HG03575 (cell line): ENCODE measurements around the gene PCDHAC1.
"Not testable (repeated sequence)": the region's sequence is repeated elsewhere in the genome, so short reads cannot be mapped to it uniquely, and the experiment has no call there.

Experiments
- ATAC-seq: cut with Tn5 transposase; IDR thresholded peaks from one replicate; pipeline ENCODE4 v1.9.1; 2021; ENCODE audit not compliant: unreplicated experiment, insufficient number of reproducible peaks, low FRiP score; ENCODE audit errors: extremely low read depth

PCDHAC1 gene

GRCh38 chr5:140925806-140926442 lies at the start of gene PCDHAC1:
TSS of gene PCDHAC1 (plus strand) at chr5:140926299. CDS start at chr5:140926893, 594 bp downstream.
- no peak for ATAC-seq

GRCh38 chr5:140876541-140877261 lies 49.4 kb upstream of the PCDHAC1 start:
- ATAC-seq, result not testable (repeated sequence)

GRCh38 chr5:140877262-140877581 lies 48.9 kb upstream of the PCDHAC1 start:
- ATAC-seq, result no peak

GRCh38 chr5:140881889-140882590 lies 44.1 kb upstream of the PCDHAC1 start, which contains the start of gene PCDHA13:
TSS of gene PCDHA13 (plus strand) at chr5:140882124. CDS start at chr5:140882269, 145 bp downstream.
- ATAC-seq, result no peak

- ATAC-seq, result no peak
Measured at GRCh38 chr5:140882591-140882899, 43.6 kb upstream of the PCDHAC1 start.

- no peak for ATAC-seq
Measured at GRCh38 chr5:140883373-140883772, 42.7 kb upstream of the PCDHAC1 start.

GRCh38 chr5:140883927-140884697 lies 42.0 kb upstream of the PCDHAC1 start:
- no peak for ATAC-seq

GRCh38 chr5:140916325-140916724 lies 9.8 kb upstream of the PCDHAC1 start:
- no peak for ATAC-seq

GRCh38 chr5:140923601-140924000 lies 2.5 kb upstream of the PCDHAC1 start:
- ATAC-seq, result no peak

GRCh38 chr5:140926443-140927227 lies 536 bp downstream of the PCDHAC1 start:
- ATAC-seq, result no peak

- no peak for ATAC-seq
Measured at GRCh38 chr5:140927228-140927573, 1.1 kb downstream of the PCDHAC1 start.

GRCh38 chr5:140934964-140935606 lies 9.0 kb downstream of the PCDHAC1 start:
- no peak for ATAC-seq

GRCh38 chr5:140946578-140946977 lies 20.5 kb downstream of the PCDHAC1 start:
- ATAC-seq, result no peak

- ATAC-seq, result no peak
Measured at GRCh38 chr5:140951636-140952035, 25.5 kb downstream of the PCDHAC1 start.

- ATAC-seq, result no peak
Measured at GRCh38 chr5:140953234-140953633, 27.1 kb downstream of the PCDHAC1 start.

- no peak for ATAC-seq
Measured at GRCh38 chr5:140962190-140962589, 36.1 kb downstream of the PCDHAC1 start.

GRCh38 chr5:140964356-140964755 lies 38.3 kb downstream of the PCDHAC1 start:
- ATAC-seq, result no peak

GRCh38 chr5:140965905-140966292 lies 39.8 kb downstream of the PCDHAC1 start:
- no peak for ATAC-seq
